ENCODE measurements around the gene ARMC5. TPM values are rescaled to one million over a fixed set of nuclear protein-coding genes. Genes with fewer than 3 reads are reported as not detected.

ARMC5 gene
- total and polyA plus RNA-seq, 4 experiments from 2014 or later, result 4.3 to 7.0 (median 6.3) TPM

DNA sequence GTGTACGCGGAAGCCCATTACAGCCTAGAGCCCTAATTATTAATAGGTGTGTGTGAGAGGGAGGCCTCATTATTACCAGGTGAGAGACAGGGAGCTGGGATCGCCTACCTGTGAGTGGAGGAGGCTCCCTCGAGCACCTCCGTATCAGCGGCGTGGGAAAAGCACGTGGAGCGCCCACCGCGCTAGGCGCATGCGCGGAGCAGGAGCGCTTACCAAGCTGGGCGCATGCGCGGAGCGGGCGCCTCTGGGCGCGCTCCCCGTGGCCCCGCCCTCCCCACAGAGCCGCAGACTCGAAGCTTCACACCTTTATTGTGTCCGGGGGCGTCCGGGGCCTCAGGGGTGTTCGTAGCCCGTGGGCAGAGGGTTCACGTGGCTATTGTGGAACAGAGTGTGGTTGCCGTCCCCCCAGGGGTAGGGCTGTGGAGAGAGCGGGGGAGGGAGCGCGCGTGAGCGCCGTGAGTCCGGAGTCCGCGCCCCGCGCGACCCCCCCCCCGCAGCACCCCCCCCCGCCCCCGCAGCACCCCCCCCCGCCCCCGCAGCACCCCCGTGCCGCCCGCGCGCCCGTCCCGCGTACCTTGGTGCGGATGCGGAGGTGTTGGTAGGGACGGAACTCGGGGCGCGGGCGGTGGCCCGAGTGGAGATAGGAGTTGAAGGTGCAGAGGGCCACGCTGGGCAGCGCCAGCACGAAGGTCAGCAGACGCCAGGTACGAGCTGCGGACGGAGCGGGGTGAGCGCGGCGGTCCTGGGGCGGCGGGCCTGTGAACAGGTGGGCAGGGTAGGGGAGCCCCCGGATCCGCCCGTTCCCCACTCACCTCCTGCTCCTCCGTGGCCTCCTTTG lies 31.6 kb upstream of the ARMC5 start:
- Histone ChIP-seq H3K27ac (ENCODE audit: low read depth, low read length) (no peak overlapping the region), H3K9me3 (ENCODE audit: control insufficient read depth in 1 of 2, low read length in 2 of 2) (no peaks in the 10 kb centered on the region), H3K27me3 (ENCODE audit: insufficient read depth, low read length) (no peaks in the 10 kb centered on the region), H3K4me3 (ENCODE audit: low read length in 2 of 2) (no peak overlapping the region), H3K36me3 (ENCODE audit: insufficient read depth, low read length) (no peaks in the 10 kb centered on the region), H3K4me1 (ENCODE audit: insufficient read depth, low read length) (peaks cover 4% of the 10 kb centered on the region)
- intact Hi-C loops (cut with micrococcal nuclease), result no loop called here
- DNase-seq, result peak; percentile 51 to 70 (median 59)
- Mint-ChIP-seq H3K4me1 (peaks cover 1 to 10% (median 7%) of the 10 kb centered on the region in 4 donors), H3K4me3 (peak overlapping the region in 5 of 8 donors; percentile 29 to 57 (median 48)), H3K36me3 (no peaks in the 10 kb centered on the region), H3K27me3 (no peaks in the 10 kb centered on the region), H3K9me3 (no peaks in the 10 kb centered on the region), H3K27ac (no peak overlapping the region)
- CTCF ChIA-PET (ENCODE audit: partially characterized antibody), result no interaction called here
- POLR2A ChIA-PET (ENCODE audit: partially characterized antibody), result interaction anchor here (0.9 to 2.7 kb wide), 3 partner anchors 31 to 247 kb away, joined by 3 to 12 read pairs (median 3); partner anchors contain the start of genes ARMC5 and FUS

DNA sequence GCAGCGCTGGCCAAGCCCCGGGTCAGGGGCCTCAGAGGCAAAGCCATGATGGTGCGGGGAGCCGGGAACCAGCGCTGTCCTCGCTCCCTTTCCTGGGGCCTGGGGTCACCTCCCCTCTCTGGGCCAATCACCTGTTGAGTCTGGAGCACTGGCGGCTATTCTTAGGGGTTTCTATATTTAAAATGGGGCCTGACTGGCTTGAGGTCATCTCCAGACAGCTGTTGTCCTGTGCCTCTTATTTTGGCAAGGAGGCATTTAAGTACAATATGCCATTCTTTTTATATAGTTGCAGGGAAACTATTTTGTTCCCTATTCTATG lies 31.1 kb upstream of the ARMC5 start, which contains the start of gene COX6A2:
COX6A2 (minus strand) TSS at position 82 of the 319 bp plus-strand sequence; CDS start at position 47, 35 bp downstream.
- intact Hi-C loops (cut with micrococcal nuclease), result no loop called here
- no peak within 1 kb of the TSS for H3K27ac Mint-ChIP-seq
- no peaks in the 10 kb centered on the region for H3K27me3 Mint-ChIP-seq
- DNase-seq, result no peak
- POLR2A ChIA-PET (ENCODE audit: partially characterized antibody), result interaction anchor here (2.7 kb wide), 1 partner anchor 31 kb away, joined by 12 read pairs; the partner anchor contains the start of gene ARMC5
- Histone ChIP-seq H3K36me3 (ENCODE audit: insufficient read depth, low read length) (no peaks in the 10 kb centered on the region), H3K4me1 (ENCODE audit: insufficient read depth, low read length) (peaks cover 4% of the 10 kb centered on the region), H3K4me3 (ENCODE audit: low read length in 2 of 2) (no peak within 1 kb of the TSS), H3K27me3 (ENCODE audit: insufficient read depth, low read length) (no peaks in the 10 kb centered on the region), H3K9me3 (ENCODE audit: control insufficient read depth in 1 of 2, low read length in 2 of 2) (no peaks in the 10 kb centered on the region), H3K27ac (ENCODE audit: low read depth, low read length) (no peak within 1 kb of the TSS)
- H3K36me3 Mint-ChIP-seq, result no peaks in the 10 kb centered on the region
- H3K4me1 Mint-ChIP-seq, result peaks cover 1 to 10% (median 6%) of the 10 kb centered on the region in 4 donors
- CTCF ChIA-PET (ENCODE audit: partially characterized antibody), result interaction anchor here (0.8 kb wide), 2 partner anchors 9 to 17 kb away, joined by 3 read pairs; no protein-coding TSS in a partner anchor
- peak within 1 kb of the TSS; percentile 48 to 74 (median 64) for H3K4me3 Mint-ChIP-seq
- H3K9me3 Mint-ChIP-seq, result no peaks in the 10 kb centered on the region

DNA sequence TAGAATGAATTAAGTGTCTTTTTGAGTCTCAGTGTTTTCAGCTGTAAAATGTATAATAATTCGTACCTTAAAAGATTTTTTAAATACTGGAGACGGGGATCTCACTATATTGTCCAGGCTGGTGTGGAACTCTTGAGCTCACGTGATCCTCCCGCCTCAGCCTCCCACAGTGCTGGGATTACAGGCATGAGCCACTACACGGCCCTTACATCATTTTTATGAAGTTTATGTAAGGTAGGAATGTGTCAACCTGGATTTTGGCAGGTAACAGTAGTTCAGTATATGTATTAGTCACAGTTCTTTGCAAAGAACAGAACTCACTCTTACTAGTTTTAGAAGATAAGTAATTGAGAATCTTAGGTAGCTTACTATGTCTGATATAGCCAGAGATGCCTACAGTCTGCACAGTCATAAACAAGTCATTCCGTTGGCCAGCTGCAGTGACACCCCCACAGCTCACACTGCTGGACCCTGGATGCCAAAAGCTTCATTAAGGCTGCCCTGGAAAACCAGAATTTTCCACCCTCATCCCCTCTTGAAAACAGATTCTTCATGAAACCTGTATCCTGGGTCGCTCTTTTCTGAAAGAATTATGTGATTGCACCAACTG lies 30.6 kb upstream of the ARMC5 start:
- intact Hi-C loops (cut with micrococcal nuclease), result no loop called here
- Mint-ChIP-seq H3K9me3 (no peaks in the 10 kb centered on the region), H3K4me3 (peak overlapping the region in 2 of 8 donors; percentile 53 to 57), H3K36me3 (no peaks in the 10 kb centered on the region), H3K4me1 (peaks cover 0 to 6% (median 3%) of the 10 kb centered on the region in 4 donors), H3K27ac (no peak overlapping the region), H3K27me3 (no peaks in the 10 kb centered on the region)
- Histone ChIP-seq H3K9me3 (ENCODE audit: control insufficient read depth in 1 of 2, low read length in 2 of 2) (no peaks in the 10 kb centered on the region), H3K27ac (ENCODE audit: low read depth, low read length) (no peak overlapping the region), H3K4me3 (ENCODE audit: low read length in 2 of 2) (no peak overlapping the region), H3K27me3 (ENCODE audit: insufficient read depth, low read length) (no peaks in the 10 kb centered on the region), H3K36me3 (ENCODE audit: insufficient read depth, low read length) (no peaks in the 10 kb centered on the region), H3K4me1 (ENCODE audit: insufficient read depth, low read length) (peaks cover 4% of the 10 kb centered on the region)
- POLR2A ChIA-PET (ENCODE audit: partially characterized antibody), result interaction anchor here (2.7 kb wide), 1 partner anchor 30 kb away, joined by 12 read pairs; the partner anchor contains the start of gene ARMC5
- CTCF ChIA-PET (ENCODE audit: partially characterized antibody), result interaction anchor here (0.8 to 0.9 kb wide), 3 partner anchors 9 to 16 kb away, joined by 3 to 5 read pairs (median 3); partner anchors contain the start of gene ZNF843
- DNase-seq, result no peak

DNA sequence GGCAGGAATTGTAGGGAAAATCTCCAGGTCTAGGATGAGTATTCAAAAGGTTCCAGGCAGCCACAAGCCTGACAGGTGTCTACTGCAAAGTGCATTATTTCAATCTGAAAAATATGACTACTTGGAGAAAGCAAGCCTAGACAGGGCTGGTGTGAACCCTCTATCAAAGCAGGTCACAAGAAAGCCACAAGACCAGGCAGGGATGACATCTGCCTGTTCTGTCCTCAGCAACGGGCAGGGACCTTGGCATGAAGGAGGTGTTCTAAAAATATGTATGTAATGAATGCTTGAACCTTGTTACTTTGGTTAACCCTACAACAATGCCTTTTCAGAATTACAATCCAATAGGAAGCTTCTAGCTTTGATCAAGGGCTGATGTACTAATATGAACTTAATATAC lies 30.0 kb upstream of the ARMC5 start:
- POLR2A ChIA-PET (ENCODE audit: partially characterized antibody), result no interaction called here
- DNase-seq, result no peak
- H3K9me3 Mint-ChIP-seq, result no peaks in the 10 kb centered on the region
- intact Hi-C loops (cut with micrococcal nuclease), result no loop called here
- Histone ChIP-seq H3K27ac (ENCODE audit: low read depth, low read length) (no peak overlapping the region), H3K4me3 (ENCODE audit: low read length in 2 of 2) (no peak overlapping the region), H3K36me3 (ENCODE audit: insufficient read depth, low read length) (no peaks in the 10 kb centered on the region), H3K9me3 (ENCODE audit: control insufficient read depth in 1 of 2, low read length in 2 of 2) (no peaks in the 10 kb centered on the region), H3K4me1 (ENCODE audit: insufficient read depth, low read length) (peaks cover 4% of the 10 kb centered on the region), H3K27me3 (ENCODE audit: insufficient read depth, low read length) (no peaks in the 10 kb centered on the region)
- no peaks in the 10 kb centered on the region for H3K27me3 Mint-ChIP-seq
- no peaks in the 10 kb centered on the region for H3K36me3 Mint-ChIP-seq
- CTCF ChIA-PET (ENCODE audit: partially characterized antibody), result interaction anchor here (0.8 to 1.1 kb wide), 3 partner anchors 14 to 170 kb away, joined by 3 to 5 read pairs (median 4); partner anchors contain the start of gene ZNF843
- no peak overlapping the region for H3K4me3 Mint-ChIP-seq
- H3K27ac Mint-ChIP-seq, result no peak overlapping the region
- peaks cover 0 to 6% (median under 1%) of the 10 kb centered on the region in 4 donors for H3K4me1 Mint-ChIP-seq

DNA sequence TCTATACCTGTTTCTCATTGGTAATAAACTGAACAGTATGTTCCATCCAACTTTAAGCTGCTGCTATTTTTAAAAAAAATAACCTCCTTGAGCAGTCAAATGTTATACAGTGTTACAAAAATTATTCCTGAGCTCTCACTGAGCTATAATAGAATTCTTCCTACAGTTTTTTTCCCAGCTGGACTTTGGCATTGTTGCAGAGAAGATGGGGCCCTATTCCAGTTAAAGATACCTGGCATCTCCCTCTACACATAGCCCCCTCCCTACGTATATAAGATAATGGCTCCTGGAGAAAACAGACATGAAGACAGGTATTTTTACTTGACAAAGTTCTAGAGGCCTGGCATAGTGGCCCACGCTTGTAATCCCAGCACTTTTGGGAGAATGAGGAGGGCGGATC lies 29.5 kb upstream of the ARMC5 start:
- Histone ChIP-seq H3K27ac (ENCODE audit: low read depth, low read length) (no peak overlapping the region), H3K4me3 (ENCODE audit: low read length in 2 of 2) (no peak overlapping the region), H3K9me3 (ENCODE audit: control insufficient read depth in 1 of 2, low read length in 2 of 2) (no peaks in the 10 kb centered on the region), H3K27me3 (ENCODE audit: insufficient read depth, low read length) (no peaks in the 10 kb centered on the region), H3K36me3 (ENCODE audit: insufficient read depth, low read length) (no peaks in the 10 kb centered on the region), H3K4me1 (ENCODE audit: insufficient read depth, low read length) (peaks cover 4% of the 10 kb centered on the region)
- Mint-ChIP-seq H3K36me3 (no peaks in the 10 kb centered on the region), H3K27ac (no peak overlapping the region), H3K4me3 (no peak overlapping the region), H3K27me3 (no peaks in the 10 kb centered on the region), H3K9me3 (no peaks in the 10 kb centered on the region), H3K4me1 (peaks cover 0 to 6% (median under 1%) of the 10 kb centered on the region in 4 donors)
- intact Hi-C loops (cut with micrococcal nuclease), result no loop called here
- ChIA-PET POLR2A (ENCODE audit: partially characterized antibody) (no interaction called here), CTCF (ENCODE audit: partially characterized antibody) (interaction anchor here (1.1 kb wide), 1 partner anchor 171 kb away, joined by 4 read pairs; no protein-coding TSS in a partner anchor)
- no peak for DNase-seq

DNA sequence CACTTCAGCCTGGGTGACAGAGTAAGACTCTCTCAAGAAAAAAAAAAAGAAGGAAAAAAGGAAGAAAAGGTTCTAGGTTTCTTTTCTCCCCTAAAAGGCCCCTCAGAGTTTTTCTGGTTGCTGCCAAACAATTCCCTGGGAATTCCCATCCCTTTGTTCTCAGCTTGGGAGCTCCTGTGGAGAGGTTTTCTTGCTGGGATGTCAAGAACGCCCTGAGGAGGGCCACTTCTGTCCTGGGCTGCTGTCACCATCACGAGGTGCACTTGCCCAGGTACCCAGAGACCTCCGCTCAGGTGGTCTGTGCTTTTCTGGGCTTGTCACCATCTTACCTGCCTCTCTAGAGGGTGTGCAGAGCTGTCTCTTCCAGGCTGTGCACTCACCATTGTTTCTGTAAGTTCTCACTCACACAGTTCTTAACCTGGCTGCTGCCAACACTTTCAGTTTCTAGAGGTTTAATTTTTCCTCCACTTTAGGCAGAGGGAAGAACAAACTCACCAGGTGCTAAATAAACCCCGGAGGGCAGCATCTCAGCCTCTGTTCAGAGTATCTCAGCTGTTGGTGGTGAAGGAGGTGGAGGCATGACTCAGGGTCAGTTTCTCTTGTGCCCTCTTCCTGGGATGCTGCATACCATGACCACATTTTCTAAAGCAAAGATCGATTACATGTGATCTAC lies 28.8 kb upstream of the ARMC5 start:
- ChIA-PET CTCF (ENCODE audit: partially characterized antibody) (interaction anchor here (1.1 to 2.1 kb wide), 2 partner anchors 13 to 172 kb away, joined by 4 to 9 read pairs; partner anchors contain the start of gene ZNF843), POLR2A (ENCODE audit: partially characterized antibody) (no interaction called here)
- Histone ChIP-seq H3K9me3 (ENCODE audit: control insufficient read depth in 1 of 2, low read length in 2 of 2) (no peaks in the 10 kb centered on the region), H3K4me1 (ENCODE audit: insufficient read depth, low read length) (peaks cover 4% of the 10 kb centered on the region), H3K27me3 (ENCODE audit: insufficient read depth, low read length) (no peaks in the 10 kb centered on the region), H3K36me3 (ENCODE audit: insufficient read depth, low read length) (no peaks in the 10 kb centered on the region), H3K27ac (ENCODE audit: low read depth, low read length) (no peak overlapping the region), H3K4me3 (ENCODE audit: low read length in 2 of 2) (no peak overlapping the region)
- H3K27ac Mint-ChIP-seq, result no peak overlapping the region
- H3K36me3 Mint-ChIP-seq, result no peaks in the 10 kb centered on the region
- H3K9me3 Mint-ChIP-seq, result no peaks in the 10 kb centered on the region
- H3K4me3 Mint-ChIP-seq, result no peak overlapping the region
- no peak for DNase-seq
- peaks cover 0 to 6% (median under 1%) of the 10 kb centered on the region in 4 donors for H3K4me1 Mint-ChIP-seq
- H3K27me3 Mint-ChIP-seq, result no peaks in the 10 kb centered on the region
- intact Hi-C loops (cut with micrococcal nuclease), result no loop called here
